ENCODE measurements around the gene RALA.
"Not testable (repeated sequence)": the region's sequence is repeated elsewhere in the genome, so short reads cannot be mapped to it uniquely, and the experiment has no call there.

Gene RALA

DNA sequence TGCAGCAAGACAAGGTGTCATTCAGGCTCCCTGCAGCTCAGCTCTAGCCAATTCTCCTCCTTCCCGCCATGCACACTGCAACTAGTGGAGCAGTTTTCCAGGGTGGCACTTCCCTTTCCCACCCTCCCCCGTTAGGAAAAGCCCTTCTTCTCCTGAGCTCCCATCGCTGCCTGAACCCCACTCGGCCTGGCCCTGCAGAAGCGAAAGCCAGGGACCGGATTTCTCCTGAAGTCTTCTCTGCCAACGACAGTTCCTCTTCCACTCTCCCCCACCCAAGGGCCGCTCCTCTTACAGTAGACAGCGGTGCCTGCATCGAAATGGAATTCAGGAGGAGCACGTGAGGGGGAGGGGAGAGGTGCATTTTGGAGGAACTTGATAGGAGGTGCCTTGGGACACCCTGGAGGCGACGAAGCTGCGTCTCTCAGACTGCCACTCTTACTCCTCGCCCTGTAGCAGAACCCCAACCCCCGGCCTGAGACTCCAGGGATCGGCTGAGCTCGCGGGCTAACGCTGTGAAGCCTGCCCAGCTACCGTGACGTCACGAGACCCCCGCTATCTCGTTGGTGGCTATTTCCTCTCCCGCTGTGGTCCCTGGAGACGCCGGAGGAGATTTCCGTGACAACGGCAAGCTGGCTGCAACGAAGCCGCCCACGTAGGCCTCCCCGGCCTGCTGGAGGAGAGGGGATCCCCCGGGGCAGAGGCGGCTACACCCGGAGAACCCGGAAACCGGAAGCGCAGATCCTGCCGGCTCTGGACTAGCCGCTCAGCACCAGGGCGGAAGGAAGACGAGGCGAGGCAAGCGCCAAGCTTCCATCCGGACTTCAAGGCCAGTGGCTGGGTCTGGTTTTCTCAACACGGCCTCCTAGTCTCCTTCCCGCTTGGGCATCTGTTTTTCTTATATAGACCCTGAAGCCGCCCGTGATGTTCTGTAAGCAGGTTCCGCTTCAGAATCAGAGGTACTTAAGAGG is 109.7 kb downstream of the RALA start:
- peak; percentile 90 for DNase-seq (ENCODE audit: low read depth)

GRCh38 chr7:39733881-39734632 is 110.7 kb downstream of the RALA start:
- DNase-seq (ENCODE audit: low read depth) = peak; percentile 6

DNA sequence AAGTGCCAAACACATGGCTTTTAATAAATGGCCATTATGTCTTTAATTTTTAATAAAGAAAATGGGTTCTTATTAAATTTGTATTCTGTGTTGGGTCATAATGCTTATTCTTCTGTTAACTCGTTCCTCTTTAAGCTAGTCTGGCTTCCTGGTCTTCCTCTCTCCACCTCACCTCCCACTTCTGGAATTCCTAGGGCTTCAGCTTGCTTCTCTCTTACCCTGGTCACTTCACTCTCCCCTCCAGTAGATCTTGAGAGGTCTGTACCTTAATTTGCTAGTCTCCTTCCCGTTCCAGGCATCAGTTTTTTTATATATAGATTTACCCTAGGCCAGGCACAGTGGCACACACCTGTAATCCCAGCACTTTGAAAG is 111.2 kb downstream of the RALA start:
- DNase-seq (ENCODE audit: low read depth) = no peak

DNA sequence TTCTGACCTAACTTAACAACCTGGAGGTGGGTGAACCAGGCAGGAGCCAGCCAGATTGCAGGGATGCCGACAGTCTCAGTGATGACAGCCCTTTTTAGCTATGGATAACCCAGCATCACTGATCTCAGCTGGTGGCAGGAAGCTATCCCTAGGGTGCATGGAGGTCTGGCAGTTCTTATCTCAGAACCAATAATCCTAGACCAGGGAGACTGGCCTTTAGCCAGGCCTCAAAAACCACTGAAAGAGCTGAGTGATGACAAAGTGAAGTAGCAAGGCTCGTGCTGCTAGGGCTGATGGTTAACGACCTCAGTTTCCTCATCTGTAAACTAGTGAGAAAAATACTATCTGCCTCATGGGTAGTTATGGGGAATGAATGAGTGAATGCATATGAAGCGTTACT is 112.5 kb downstream of the RALA start:
- DNase-seq (ENCODE audit: low read depth) = no peak

GRCh38 chr7:39741942-39742623 is 118.7 kb downstream of the RALA start:
- peak; percentile 26 for DNase-seq (ENCODE audit: low read depth)

DNA sequence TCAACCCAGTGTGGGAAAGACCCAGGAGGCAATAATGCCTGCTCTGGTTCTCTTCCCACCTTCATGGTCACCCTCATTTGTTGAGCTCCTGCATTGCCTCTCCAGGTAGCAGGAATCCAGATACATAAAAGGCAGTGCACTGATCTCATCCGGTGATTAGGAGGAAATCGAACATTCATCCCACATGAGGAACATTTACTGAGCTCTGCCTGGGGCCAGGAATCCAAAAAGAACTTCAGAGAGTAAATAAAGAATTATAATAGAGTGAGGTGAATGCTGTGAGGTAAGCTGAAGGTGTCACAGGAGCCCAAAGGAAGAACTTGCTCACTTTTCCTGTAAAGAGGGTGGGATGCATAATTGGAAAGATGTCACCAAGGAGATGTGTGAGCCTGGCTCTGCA is 121.2 kb downstream of the RALA start:
- no peak for DNase-seq (ENCODE audit: low read depth)

GRCh38 chr7:39745320-39745719 is 121.9 kb downstream of the RALA start:
- no peak for DNase-seq (ENCODE audit: low read depth)

GRCh38 chr7:39746103-39746819 is 122.9 kb downstream of the RALA start:
- DNase-seq (ENCODE audit: low read depth) = peak; percentile 52

DNA sequence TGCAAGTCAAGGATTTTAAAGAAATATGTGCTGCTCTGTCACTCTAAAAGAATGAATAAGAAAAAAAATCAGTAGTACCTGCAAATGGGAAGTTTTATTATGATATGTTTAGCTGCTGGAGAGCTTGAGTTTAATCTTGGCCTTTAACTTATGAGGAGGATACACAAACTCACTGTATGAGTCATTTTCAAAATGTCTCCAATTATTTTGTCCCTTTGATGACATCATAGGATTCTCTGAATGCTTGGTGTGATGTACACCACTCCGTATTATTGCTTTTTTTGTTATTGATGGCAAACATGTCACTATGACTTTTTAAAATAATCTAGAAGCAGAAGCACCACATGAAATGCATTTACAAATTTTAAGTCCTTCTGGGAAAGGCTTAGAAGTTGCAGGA is 125.8 kb downstream of the RALA start:
- DNase-seq (ENCODE audit: low read depth) = no peak

DNA sequence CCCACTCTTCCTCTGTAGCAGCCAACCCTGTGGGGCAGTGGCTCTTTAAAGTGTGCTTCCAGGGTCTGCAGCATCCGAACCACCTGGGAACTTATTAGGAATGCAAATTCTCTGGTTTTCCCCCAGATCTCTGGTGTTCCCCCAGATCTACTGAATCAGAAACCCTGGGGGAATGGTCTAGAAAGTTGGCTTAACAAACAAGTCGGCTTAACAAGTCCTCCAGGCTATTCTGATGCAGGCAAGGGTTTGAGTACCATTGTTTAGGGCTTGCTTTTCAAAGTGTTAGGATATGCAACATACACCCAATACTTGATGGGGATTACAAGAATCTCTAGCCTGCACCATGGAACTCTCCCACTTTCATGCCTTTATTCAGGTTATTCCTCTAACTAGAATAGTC is 126.3 kb downstream of the RALA start:
- no peak for DNase-seq (ENCODE audit: low read depth)

DNA sequence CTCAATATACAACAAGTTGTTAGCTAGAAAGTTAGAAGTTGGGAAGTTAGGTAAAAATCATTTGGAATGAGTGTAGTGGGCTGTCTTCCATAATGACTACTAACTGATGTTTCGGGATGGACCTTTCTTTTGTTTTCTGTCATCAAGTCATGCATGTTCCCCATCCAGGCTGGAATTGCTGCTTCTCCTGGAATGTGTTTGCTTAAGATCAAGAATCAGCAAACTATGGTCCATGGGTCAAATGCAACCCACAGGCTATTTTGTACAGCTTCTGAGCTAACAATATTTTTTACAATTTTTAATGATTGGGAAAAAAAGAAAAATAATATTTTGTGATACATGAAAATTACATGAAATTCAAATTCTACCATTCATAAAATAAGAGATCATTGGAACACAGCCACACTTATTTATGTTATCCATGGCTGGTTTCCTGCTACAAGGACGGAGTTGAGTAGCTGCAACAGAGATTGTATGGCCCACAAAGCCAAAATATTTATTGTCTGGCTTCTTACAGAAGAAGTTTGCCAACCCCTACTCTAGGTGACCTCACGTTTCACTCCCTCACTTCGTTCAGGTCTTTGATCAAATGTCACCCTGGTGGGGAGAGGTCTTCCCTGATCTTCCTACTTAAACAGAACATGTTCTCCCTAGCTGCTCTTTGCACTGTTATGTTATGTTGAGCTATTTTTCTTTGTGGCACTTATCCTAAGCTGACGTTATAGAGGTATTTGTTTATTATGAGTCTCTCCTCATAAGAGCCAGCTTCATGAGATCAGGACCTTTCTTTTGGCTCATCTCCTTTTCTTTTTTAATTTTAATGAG is 127.1 kb downstream of the RALA start:
- DNase-seq (ENCODE audit: low read depth) = no peak

DNA sequence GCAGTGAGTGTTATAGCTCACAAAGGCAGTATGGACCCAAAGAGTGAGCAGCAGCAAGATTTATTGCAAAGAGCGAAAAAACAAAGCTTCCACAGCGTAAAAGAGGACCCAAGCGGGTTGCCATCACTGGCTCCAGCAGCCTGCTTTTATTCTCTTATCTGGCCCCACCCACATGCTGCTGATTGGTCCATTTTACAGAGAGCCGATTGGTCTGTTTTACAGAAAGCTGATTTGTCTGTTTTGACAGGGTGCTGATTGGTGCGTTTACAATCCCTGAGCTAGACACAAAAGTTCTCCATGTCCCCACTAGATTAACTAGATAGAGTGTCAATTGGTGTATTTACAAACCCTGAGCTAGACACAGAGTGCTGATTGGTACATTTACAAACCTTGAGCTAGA is 129.9 kb downstream of the RALA start:
- not testable (repeated sequence) for DNase-seq (ENCODE audit: low read depth)

DNA sequence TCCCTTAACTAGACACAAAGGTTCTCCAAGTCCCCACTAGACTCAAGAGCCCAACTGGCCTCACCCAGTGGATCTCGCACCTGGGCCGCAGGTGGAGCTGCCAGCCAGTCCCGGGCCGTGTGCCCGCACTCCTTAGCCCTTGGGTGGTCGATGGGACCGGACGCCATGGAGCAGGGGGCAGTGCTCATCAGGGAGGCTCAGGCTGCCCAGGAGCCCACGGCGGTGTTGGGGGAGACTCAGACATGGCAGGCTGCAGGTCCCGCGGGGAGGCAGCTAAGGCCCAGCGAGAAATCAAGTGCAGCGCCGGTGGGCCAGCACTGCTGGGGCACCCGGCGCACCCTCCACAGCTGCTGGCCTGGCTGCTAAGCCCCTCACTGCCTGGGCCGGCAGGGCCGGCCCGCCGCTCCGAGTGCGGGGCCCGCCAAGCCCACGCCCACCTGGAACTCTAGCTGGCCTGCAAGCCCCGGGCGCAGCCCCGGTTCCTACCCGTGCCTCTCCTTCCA is 130.5 kb downstream of the RALA start:
- no peak for DNase-seq (ENCODE audit: low read depth)

GRCh38 chr7:39754326-39755120 is 131.2 kb downstream of the RALA start:
- no peak for DNase-seq (ENCODE audit: low read depth)

DNA sequence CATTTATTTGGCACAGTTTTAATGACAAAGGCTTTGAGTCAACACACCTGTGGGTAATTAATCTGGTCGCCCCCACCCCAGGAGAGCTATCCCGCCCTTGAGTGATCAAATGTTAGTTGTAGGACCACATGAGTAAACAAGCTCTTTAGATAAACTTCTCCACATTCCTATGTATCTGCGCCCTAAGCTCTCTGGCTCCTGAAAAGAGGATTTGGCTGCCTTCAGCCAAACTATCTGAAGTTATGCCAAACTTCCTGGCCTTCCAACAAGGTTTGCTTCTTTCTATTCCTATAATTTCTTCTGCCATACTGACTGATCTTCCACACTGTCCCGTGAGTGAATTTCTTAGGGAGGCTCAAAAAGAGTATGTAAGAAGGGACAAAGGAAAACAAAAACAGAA is 134.2 kb downstream of the RALA start:
- DNase-seq (ENCODE audit: low read depth) = no peak

Data from activated T-cell treated with anti-CD3 and anti-CD28 coated beads for 1 hour (primary cell).